ENCODE results near the gene USP49. TPM values are rescaled to one million over a fixed set of nuclear protein-coding genes. Genes with fewer than 3 reads are reported as not detected.

Gene USP49
- total and polyA plus RNA-seq, 2 of the 13 experiments (the other 11 are each of a cell fraction or from before 2014, with no cell fraction given) = 2.9 to 4.3 TPM

DNA sequence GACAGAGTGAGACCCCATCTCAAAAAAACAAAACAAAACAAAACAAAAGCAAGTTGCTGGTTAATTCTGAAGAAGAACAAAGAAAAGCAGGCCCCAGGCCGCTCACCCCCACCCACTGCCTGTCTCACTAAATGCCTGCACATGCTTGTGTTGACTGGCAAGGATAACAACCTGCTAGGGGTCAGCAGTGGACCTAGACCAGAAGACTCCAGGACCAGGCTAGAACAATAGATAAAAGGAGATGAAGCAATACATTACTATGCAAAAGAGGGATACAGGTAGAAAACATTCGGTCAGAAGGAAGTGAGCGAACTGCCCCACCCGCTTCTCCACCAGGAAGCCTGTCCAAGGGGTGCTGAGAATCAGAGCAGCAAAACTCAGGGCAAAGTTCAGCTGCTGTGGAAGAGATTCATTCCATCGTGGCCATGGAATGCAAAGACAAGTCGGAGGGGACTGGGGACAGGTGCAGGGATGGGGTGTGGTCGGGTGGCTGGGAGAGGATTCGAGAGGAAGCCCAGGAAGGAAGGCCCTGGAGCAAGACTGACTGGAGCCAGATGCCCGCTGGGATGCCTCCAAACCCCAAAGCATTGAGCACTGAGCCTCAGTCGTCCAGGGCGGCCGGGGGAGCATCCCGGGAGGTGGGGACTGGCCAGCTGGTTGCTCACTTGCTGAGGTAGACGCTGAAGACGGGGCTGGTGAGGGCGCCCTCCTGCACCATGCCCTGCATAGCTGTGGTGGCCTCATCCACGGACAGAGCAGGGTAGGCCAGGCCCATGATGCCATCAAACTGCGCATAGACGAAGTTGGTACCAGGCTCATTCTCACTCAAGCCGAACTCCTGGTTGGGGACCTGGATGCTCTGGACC is 153.3 kb downstream of the USP49 start (continued):
- TF ChIP-seq ZNF292 (CRISPR knock-in tag; IDR thresholded peaks at IDR 0.05; ENCODE audit: borderline replicate concordance, low read depth) (0 out of 2 replicates have a peak, but pooled peaks have one; percentile 3), ZNF607 (CRISPR knock-in tag; IDR thresholded peaks at IDR 0.05; ENCODE audit: borderline replicate concordance) (no peak), SAP130 (CRISPR knock-in tag; IDR thresholded peaks at IDR 0.05; ENCODE audit: low read depth) (peak; percentile 68), ZNF564 (CRISPR knock-in tag; IDR thresholded peaks at IDR 0.05) (0 out of 2 replicates have a peak, but pooled peaks have one; percentile 2), ZNF512 (CRISPR knock-in tag; IDR thresholded peaks at IDR 0.05) (no peak), CC2D1A (CRISPR knock-in tag; IDR thresholded peaks at IDR 0.05) (0 out of 2 replicates have a peak, but pooled peaks have one; percentile 12), RFX1 (IDR thresholded peaks at IDR 0.05) (no peak), ZBTB26 (CRISPR knock-in tag; IDR thresholded peaks at IDR 0.05; ENCODE audit: borderline replicate concordance) (no peak), ZNF383 (CRISPR knock-in tag; IDR thresholded peaks at IDR 0.05; ENCODE audit: borderline replicate concordance) (no peak), ZNF709 (CRISPR knock-in tag; IDR thresholded peaks at IDR 0.05) (peak; percentile 54; the same call in 1 of the 2 replicates), NFAT5 (CRISPR knock-in tag; IDR thresholded peaks at IDR 0.05) (no peak), JUN (CRISPR knock-in tag; IDR thresholded peaks at IDR 0.05) (no peak), ZNF598 (CRISPR knock-in tag; IDR thresholded peaks at IDR 0.05; ENCODE audit: borderline replicate concordance) (no peak), MEIS1 (CRISPR knock-in tag; IDR thresholded peaks at IDR 0.05; ENCODE audit: borderline replicate concordance) (no peak), FOXA1 (IDR thresholded peaks at IDR 0.05) (no peak), FOXA1 (CRISPR knock-in tag; IDR thresholded peaks at IDR 0.05) (peak; percentile 74), TAF15 (IDR thresholded peaks at IDR 0.05; ENCODE audit: low read depth, low read length, poor library complexity, severe bottlenecking) (no peak)
- TF ChIP-seq, protein P1, sequence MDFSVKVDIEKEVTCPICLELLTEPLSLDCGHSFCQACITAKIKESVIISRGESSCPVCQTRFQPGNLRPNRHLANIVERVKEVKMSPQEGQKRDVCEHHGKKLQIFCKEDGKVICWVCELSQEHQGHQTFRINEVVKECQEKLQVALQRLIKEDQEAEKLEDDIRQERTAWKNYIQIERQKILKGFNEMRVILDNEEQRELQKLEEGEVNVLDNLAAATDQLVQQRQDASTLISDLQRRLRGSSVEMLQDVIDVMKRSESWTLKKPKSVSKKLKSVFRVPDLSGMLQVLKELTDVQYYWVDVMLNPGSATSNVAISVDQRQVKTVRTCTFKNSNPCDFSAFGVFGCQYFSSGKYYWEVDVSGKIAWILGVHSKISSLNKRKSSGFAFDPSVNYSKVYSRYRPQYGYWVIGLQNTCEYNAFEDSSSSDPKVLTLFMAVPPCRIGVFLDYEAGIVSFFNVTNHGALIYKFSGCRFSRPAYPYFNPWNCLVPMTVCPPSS (IDR thresholded peaks at IDR 0.05) = no peak
- TF ChIP-seq, protein P2, sequence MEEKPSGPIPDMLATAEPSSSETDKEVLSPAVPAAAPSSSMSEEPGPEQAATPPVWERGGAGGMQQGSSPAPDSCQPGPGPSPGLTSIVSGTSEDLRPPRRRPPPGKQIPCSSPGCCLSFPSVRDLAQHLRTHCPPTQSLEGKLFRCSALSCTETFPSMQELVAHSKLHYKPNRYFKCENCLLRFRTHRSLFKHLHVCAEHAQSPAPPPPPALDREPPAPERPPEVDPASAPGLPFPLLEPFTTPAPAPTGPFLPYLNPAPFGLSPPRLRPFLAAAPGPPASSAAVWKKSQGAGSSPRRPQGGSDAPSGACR (CRISPR knock-in tag; IDR thresholded peaks at IDR 0.05) = no peak
